NCI-H1048 (cell line): ENCODE results near the gene PRRC2A.

ENCODE experiments used
- DNase-seq: peaks from one replicate; lab custom pipeline; 2025; lab: John Stamatoyannopoulos, UW

Gene PRRC2A

GRCh38 chr6:31626952-31627351, 6.4 kb downstream of the PRRC2A start:
- no peak for DNase-seq

DNA sequence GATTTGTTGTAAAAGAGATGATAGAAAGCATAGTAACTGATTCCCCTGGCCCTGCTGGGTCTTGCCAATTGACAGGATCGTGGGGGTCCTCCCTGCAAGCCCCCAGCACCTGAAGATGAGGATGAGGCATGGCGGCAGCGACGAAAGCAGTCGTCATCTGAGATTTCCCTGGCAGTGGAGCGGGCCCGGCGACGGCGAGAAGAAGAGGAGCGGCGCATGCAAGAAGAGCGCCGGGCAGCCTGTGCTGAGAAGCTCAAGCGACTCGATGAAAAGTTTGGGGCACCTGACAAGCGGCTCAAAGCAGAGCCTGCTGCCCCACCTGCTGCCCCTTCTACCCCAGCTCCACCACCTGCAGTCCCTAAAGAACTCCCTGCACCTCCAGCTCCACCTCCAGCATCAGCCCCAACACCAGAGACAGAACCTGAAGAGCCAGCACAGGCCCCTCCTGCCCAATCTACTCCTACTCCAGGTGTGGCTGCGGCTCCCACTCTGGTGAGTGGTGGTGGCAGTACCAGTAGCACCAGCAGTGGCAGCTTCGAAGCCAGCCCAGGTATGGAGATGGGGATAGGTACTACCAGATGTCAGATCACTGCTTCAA, 7.3 kb downstream of the PRRC2A start:
- no peak for DNase-seq

DNA sequence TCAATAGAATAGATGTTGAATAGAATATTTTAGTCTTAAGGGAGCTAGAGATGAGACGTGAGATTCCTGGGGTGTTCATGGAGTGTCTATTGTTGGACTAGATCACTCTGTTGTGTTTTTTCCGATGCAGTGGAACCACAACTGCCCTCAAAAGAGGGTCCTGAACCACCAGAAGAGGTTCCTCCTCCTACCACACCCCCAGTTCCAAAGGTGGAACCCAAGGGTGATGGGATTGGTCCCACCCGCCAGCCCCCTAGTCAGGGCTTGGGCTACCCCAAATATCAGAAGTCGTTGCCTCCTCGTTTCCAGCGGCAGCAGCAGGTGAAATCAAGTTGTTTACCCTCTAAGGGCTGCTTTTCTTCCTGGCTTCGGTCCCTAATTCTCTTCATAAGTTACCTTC, 8.5 kb downstream of the PRRC2A start:
- no peak for DNase-seq

GRCh38 chr6:31630177-31630934, 9.8 kb downstream of the PRRC2A start:
- no peak for DNase-seq

DNA sequence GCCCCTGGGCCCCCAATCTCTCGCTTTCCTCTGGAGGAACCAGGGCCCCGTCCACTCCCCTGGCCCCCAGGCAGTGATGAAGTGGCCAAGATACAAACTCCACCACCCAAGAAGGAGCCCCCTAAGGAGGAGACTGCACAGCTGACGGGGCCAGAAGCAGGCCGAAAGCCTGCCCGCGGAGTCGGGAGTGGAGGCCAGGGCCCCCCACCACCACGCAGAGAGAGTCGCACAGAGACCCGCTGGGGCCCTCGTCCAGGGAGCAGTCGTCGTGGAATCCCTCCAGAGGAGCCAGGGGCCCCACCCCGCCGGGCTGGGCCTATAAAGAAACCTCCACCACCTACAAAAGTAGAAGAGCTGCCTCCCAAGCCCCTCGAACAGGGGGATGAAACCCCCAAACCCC, 10.7 kb downstream of the PRRC2A start:
- DNase-seq, result no peak

GRCh38 chr6:31631681-31632278, 11.3 kb downstream of the PRRC2A start:
- no peak for DNase-seq

DNA sequence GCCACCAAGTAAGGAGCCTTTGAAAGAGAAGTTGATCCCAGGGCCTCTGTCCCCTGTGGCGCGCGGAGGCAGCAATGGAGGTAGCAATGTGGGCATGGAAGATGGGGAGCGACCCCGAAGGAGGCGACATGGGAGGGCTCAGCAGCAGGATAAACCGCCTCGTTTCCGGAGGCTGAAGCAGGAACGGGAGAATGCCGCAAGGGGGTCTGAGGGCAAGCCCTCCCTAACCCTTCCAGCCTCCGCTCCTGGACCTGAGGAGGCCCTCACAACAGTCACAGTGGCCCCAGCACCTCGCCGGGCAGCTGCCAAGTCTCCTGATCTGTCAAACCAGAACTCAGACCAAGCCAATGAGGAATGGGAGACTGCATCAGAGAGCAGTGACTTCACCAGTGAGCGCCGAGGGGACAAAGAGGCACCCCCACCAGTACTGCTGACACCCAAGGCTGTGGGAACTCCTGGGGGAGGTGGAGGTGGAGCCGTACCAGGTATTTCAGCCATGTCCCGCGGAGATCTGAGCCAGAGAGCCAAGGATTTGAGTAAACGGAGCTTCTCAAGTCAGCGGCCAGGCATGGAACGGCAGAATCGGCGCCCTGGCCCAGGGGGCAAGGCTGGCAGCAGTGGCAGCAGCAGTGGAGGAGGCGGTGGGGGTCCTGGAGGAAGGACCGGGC, 11.9 kb downstream of the PRRC2A start:
- DNase-seq, result no peak

DNA sequence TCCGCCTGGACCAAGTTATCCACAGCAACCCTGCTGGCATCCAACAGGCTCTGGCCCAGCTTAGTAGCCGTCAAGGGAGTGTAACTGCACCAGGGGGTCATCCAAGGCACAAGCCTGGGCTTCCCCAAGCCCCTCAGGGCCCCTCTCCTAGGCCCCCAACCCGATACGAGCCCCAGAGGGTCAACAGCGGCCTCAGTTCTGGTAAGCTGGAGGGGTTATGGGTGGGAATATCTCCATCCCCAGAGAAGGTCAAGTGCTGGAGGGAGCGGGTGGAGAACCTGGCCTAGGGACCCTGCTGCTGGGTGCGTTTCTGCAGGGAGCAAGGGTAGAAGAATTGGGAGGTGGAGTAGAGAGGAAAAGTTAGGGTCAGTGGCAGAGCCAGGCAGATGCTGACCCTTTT, 12.9 kb downstream of the PRRC2A start:
- no peak for DNase-seq

- DNase-seq, result no peak
Observed at GRCh38 chr6:31634131-31634530, 13.6 kb downstream of the PRRC2A start.

DNA sequence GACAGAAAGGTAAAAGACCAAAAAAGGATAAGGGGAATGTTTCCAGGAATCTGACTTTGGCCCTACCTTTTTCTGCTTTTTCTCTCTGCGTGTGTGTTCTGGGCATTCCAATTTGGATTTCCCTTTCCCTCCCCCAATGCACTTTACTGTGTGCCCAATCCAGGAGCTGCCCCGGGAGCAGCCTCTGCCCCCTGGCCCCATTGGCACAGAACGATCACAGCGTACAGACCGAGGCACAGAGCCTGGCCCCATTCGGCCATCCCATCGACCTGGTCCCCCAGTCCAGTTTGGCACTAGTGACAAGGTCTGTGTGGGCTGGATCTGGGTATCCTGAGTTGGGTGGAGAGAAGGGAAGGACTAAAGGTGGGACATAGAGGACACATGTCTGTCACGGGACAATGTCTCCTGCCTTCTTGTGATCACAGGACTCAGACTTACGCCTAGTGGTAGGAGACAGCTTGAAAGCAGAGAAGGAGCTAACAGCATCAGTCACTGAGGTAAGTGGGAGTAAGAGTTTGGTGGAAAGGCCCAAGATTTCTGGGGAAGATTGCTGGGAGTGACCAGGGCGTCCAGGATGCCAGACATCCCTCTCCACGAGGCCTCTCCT, 14.6 kb downstream of the PRRC2A start:
- DNase-seq, result no peak

DNA sequence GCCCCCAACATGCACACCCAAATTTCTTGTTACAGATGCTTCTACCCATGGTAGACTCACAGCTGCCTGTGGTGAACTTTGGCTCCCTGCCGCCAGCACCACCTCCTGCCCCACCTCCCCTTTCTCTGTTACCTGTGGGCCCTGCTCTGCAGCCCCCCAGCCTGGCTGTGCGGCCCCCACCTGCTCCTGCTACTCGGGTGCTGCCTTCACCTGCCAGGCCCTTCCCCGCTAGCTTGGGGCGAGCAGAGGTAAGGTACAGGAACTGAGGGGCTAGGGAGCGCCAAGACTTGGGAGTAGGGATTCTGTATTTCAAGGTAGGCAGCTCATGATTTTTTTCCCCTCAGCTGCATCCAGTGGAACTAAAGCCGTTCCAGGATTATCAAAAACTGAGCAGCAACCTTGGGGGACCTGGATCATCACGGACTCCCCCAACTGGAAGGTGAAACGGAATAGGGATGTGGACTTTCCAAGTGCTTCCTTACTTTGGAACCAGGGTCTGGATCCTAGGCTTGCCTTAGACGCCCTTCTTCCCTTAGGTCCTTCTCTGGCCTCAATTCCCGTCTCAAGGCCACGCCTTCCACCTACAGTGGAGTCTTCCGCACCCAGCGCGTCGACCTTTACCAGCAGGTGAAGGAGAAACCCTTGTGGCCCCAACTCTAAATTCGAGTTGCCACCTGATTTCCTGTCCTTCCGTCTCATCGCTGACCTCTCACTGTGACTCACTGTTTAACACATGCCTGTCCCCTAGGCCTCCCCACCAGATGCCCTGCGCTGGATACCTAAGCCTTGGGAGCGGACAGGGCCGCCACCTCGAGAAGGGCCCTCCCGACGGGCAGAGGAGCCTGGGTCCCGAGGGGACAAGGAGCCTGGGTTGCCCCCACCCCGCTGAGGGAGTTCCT, 16.4 kb downstream of the PRRC2A start:
- DNase-seq, result no peak

DNA sequence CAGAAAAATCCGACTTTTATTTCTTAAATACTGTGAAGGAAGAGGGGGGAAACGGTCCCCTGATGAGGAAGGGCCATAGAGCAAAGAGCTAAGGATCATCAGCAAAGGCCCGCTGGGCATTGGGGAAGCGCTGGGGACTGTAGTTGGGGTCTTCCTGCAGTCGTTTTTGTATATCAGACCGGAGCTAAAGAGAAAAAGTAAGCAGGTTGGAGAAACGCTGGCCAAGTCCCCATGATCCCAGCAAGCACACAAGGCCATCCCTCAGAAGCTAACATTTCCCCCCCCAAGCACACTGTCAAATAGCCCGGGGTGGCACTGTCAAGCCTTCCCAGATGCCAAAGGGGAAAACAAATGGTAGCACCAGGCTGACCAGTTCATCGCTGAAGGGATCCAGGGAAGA, 18.5 kb downstream of the PRRC2A start:
- DNase-seq, result no peak

DNA sequence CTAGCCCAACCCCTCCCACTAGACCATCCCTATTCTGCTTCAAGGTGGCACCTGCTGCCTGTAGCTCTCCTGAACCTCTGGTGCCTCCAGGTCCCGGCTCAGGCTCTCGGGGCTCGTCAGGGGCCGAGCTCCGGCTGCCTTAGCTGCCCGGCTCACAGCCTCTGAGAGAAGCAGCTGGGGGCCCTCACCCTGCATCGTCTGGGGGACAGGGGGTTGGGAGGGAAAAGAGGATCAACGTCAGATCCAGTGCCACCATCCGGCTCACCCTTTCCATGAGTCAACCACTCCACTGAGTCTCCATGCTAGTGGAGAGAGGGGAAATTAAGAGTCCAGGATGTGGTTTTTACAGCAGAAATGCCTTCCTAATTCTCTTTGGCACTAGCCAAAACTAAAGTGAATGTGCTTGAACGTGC, 18.9 kb downstream of the PRRC2A start:
- no peak for DNase-seq

- no peak for DNase-seq
Observed at GRCh38 chr6:31640612-31641011, 20.1 kb downstream of the PRRC2A start.

DNA sequence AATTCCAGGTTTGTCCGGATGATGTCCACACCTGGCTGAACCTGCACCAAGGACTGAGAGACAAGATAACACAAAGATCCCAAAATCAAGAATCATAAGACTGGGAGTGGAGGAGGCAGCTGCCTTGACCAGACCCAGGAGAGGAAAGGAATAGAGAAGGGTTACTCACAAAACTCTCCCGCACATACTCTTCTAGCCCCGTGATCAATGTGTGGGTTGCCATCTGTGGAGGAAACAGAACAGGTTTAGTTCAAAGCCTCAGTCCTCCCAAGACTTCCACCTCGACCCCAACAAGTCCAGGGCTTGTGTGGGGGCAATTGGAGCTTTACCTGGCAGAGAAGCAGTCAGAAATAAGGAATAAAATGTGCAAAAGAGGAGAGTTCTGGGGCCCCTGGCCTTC, 20.9 kb downstream of the PRRC2A start:
- DNase-seq, result no peak

- DNase-seq, result no peak
Observed at GRCh38 chr6:31642798-31643570, 22.5 kb downstream of the PRRC2A start.

GRCh38 chr6:31643818-31644454, 23.4 kb downstream of the PRRC2A start:
- no peak for DNase-seq

DNA sequence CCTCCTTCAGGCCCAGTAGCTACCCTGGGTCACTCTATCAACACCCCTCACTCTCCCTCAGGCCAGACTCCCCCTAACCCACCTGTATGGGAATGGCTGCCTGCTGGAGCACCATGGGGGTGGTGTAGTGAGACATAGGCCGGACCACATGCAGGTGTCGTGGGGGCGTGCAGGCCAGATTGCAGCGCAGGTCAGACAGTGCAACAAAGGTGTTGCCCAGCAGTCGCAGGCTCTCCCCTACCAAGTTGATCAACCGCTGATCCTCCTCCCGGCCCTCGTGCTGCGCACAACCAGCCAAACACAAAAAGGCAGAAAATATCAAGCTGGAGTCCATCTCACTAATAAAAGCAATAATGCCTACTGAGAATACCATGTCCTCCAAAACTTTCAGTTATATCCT, 24.8 kb downstream of the PRRC2A start:
- DNase-seq, result no peak

- no peak for DNase-seq
Observed at GRCh38 chr6:31651602-31652191, 31.2 kb downstream of the PRRC2A start.
